Esophagus muscularis mucosa (tissue), 4 donors: ENCODE results near the gene JAKMIP1. TPM values are rescaled to one million over a fixed set of nuclear protein-coding genes. Genes with fewer than 3 reads are reported as not detected.
"Not testable (repeated sequence)": the region's sequence is repeated elsewhere in the genome, so short reads cannot be mapped to it uniquely, and the experiment has no call there.

Source experiments
- DNase-seq: peaks from one replicate; pipeline ENCODE4 v3.0.0-alpha.2; 2017; ENCODE audit errors: extremely low spot score
- H3K27ac ChIP-seq, 4 donors: fragments of 200-600 bp; sonication (generic); replicated peaks in 1 of 4; 1 replicate in 3 of 4; 2 replicates in 1 of 4; pipeline ENCODE4 v1.5.1; 2016 to 2019; ENCODE audit warnings: mild to moderate bottlenecking in 1 of 4
- H3K27me3 ChIP-seq, 4 donors: fragments of 200-600 bp; sonication (generic); one replicate each; pipeline versions ENCODE4 v1.5.1 to v1.6.0; 2016 to 2019
- H3K36me3 ChIP-seq, 4 donors: fragments of 200-600 bp; sonication (generic); one replicate each; pipeline ENCODE4 v1.5.1; 2016 to 2019
- H3K4me1 ChIP-seq, 4 donors: fragments of 200-600 bp; sonication (generic); one replicate each; pipeline ENCODE4 v1.5.1; 2016 to 2019
- H3K4me3 ChIP-seq, 4 donors: fragments of 200-600 bp; sonication (generic); 1 replicate in 2 of 4; 2 replicates in 2 of 4; pipeline ENCODE4 v1.5.1; 2016 to 2019; ENCODE audit warnings: mild to moderate bottlenecking in 4 of 4, moderate library complexity in 1 of 4
- H3K9me3 ChIP-seq, 4 donors: fragments of 200-600 bp; sonication (generic); 1 replicate in 3 of 4; 2 replicates in 1 of 4; pipeline ENCODE4 v1.5.1; 2016 to 2019
- EP300 ChIP-seq: sonication (generic); formaldehyde crosslinking; IDR thresholded peaks from one replicate; pipeline ENCODE4 v1.6.1; 2017; ENCODE audit warnings: antibody characterized with exemption
- POLR2A ChIP-seq: fragments of 450-650 bp; IDR thresholded peaks from one replicate; pipeline ENCODE4 v1.6.1; 2017; ENCODE audit warnings: antibody characterized with exemption, moderate library complexity, mild to moderate bottlenecking, low read depth
- POLR2AphosphoS5 ChIP-seq, 2 donors: sonication (generic); formaldehyde crosslinking; IDR thresholded peaks; one replicate each; pipeline ENCODE4 v1.6.1; 2017; ENCODE audit warnings: antibody characterized with exemption in 2 of 2
- WGBS: methylation state at CpG from one replicate; pipeline ENCODE4 v1.1.5; 2018; 5-methylcytosine and 5-hydroxymethylcytosine counted together
- intact Hi-C: fragments of 100-400 bp; cut with DNase I; formaldehyde crosslinking; loops from one replicate; pipeline ENCODE4 v1.15.1; 2023
- total RNA-seq, 4 donors: library from RNA; depleted of rRNA; stranded (reverse); fragments of >200 nt; gene quantifications; one replicate each; pipeline versions ENCODE4 v1.1.0 to v1.2.1, GENCODE V29; 2016
- TF ChIP-seq, protein P1 (sequence below), 3 experiments: fragments of 200-600 bp in 2 of 3; fragments of 450-650 bp in 1 of 3; sonication (generic) in 2 of 3; IDR thresholded peaks; one replicate each; pipeline ENCODE4 v1.5.1; 2017 to 2019; ENCODE audit warnings: antibody characterized with exemption in 3 of 3, mild to moderate bottlenecking in 2 of 3, moderate library complexity in 1 of 3

Gene JAKMIP1
- total RNA-seq, 4 donors from 2014 or later, result 0.57 to 2.8 (median 0.91) TPM

DNA sequence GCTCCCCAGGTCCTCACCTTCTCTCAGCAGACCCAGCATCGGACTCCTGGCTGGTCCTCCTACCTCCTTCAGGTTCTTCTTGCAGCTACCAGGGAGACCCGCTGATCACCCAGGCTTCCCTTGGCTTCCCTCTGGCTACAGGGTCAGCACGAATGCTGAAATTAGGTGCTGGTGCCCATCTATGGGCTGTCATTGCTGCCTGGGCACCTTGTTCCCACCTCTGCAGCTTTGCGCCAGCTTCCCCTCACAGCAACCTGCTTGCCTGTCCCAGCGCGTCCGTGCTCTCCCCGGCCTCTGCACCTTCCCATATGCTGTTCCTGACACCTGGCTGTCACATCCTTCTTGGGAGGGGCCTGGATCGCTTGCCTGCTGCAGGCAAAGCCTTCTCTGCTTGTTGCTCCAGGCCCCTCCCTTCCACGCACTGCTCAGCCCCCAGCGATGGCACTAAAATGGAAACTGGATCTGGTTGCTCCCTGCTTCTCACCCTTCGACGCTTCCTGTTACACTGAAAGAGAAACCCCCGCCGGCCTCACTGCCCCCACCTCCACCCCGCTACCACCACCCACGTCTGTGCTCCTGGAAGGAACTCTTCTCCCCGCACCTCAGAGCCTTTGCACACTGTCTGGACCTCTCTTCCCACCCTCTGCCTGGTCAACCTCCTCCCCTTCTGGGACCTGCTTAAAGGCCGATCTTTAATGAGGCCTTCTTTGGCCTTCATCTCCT lies 204.3 kb downstream of the JAKMIP1 start:
- no peak overlapping the region for H3K4me3 ChIP-seq
- intact Hi-C loops, result loop anchor here (10.0 kb wide), 2 partner anchors 89 to 339 kb away; no protein-coding TSS in a partner anchor
- peaks cover 0 to 3% (median 0%) of the 10 kb centered on the region in 4 donors for H3K4me1 ChIP-seq
- H3K36me3 ChIP-seq, result no peaks in the 10 kb centered on the region
- no peak for DNase-seq
- WGBS, result 60% methylated on average over 19 of the region's 19 CpGs
- TF ChIP-seq POLR2A (no peak), POLR2AphosphoS5 (IDR thresholded peaks at IDR 0.05) (no peak), EP300 (no peak)
- TF ChIP-seq, protein P1, sequence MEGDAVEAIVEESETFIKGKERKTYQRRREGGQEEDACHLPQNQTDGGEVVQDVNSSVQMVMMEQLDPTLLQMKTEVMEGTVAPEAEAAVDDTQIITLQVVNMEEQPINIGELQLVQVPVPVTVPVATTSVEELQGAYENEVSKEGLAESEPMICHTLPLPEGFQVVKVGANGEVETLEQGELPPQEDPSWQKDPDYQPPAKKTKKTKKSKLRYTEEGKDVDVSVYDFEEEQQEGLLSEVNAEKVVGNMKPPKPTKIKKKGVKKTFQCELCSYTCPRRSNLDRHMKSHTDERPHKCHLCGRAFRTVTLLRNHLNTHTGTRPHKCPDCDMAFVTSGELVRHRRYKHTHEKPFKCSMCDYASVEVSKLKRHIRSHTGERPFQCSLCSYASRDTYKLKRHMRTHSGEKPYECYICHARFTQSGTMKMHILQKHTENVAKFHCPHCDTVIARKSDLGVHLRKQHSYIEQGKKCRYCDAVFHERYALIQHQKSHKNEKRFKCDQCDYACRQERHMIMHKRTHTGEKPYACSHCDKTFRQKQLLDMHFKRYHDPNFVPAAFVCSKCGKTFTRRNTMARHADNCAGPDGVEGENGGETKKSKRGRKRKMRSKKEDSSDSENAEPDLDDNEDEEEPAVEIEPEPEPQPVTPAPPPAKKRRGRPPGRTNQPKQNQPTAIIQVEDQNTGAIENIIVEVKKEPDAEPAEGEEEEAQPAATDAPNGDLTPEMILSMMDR (IDR thresholded peaks at IDR 0.05), result no peak
- H3K9me3 ChIP-seq, result no peaks in the 10 kb centered on the region
- peaks cover 0 to 73% (median 2%) of the 10 kb centered on the region in 4 donors for H3K27me3 ChIP-seq
- no peak overlapping the region for H3K27ac ChIP-seq

DNA sequence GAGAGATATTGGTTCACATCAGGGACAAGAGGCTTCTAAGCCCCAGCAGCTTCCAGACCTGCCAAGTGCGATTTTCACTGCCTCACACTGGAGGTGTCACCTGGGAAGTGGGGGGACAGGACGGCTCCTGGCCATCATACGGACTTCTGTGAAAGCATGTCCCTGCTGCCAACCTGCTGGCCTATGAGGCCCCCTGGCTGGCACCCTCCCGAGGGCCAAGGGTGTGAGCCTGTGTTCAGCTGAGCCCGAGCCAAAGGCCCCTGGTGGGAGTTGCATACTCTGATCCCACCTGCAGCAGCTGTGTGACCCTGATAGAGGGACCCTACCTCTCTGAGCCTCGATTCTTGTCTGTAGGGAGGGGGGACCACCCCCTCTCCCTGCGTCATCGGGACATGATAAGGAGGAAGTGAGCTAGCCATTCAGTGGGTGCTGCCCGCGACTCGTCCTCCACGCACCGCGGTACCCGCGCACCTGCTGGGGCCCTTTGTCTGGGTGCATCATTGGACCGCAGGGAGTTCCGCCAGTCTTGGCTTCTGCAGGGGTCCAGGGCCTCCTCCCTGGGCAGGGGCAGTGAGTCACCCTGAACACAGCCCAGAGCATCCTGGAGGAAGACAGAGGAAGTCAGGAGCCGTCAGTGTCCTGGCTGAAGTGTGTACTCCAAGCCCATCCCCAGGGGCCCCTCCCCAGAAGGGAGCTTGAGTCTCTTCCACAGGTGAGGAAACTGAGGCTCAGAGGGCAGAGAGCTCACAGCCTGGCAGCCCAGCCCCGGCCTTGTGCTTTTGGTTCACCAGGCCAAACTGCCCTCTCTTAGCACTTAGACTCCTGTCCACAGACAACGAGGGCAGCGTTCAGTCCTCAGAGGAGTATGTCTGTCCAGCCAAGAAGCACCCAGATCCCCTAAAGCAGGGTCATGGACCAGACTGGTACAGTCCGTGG lies 206.2 kb downstream of the JAKMIP1 start:
- 91% methylated on average over 18 of the region's 23 CpGs for WGBS
- Histone ChIP-seq H3K36me3 (no peaks in the 10 kb centered on the region), H3K27me3 (peaks cover 0 to 78% (median 2%) of the 10 kb centered on the region in 4 donors), H3K9me3 (no peaks in the 10 kb centered on the region), H3K4me1 (peaks cover 0 to 3% (median 0%) of the 10 kb centered on the region in 4 donors), H3K27ac (no peak overlapping the region), H3K4me3 (no peak overlapping the region)
- intact Hi-C loops, result loop anchor here (10.0 kb wide), 2 partner anchors 91 to 341 kb away; no protein-coding TSS in a partner anchor
- no peak for DNase-seq
- TF ChIP-seq, protein P1 (IDR thresholded peaks at IDR 0.05), result no peak
- no peak for TF ChIP-seq POLR2AphosphoS5 (IDR thresholded peaks at IDR 0.05)
- no peak for TF ChIP-seq POLR2A
- no peak for TF ChIP-seq EP300

DNA sequence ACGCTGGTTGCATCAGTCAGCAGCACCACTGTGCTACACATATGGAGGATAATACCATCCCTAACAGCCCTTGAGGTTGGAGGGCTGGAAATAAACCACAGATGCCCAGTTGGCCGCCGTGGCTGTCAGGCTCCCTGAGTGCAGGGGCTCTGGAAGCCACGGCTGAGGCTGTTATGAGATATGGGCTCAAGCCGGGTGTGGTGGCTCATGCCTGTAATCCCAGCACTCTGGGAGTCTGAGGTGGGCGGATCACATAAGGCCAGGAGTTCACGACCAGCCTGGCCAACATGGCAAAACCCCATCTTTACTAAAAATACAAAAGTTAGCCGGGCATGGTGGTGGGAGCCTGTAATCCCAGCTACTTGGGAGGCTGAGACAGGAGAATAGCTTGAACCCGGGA lies 207.0 kb downstream of the JAKMIP1 start:
- intact Hi-C loops, result loop anchor here (10.0 kb wide), 2 partner anchors 91 to 341 kb away; no protein-coding TSS in a partner anchor
- H3K36me3 ChIP-seq, H3K4me1 ChIP-seq, DNase-seq, H3K9me3 ChIP-seq, H3K4me3 ChIP-seq, H3K27ac ChIP-seq: not testable (repeated sequence)
- peaks cover 0 to 71% (median 2%) of the 10 kb centered on the region in 4 donors for H3K27me3 ChIP-seq
- 83% methylated on average over 9 of the region's 9 CpGs for WGBS

DNA sequence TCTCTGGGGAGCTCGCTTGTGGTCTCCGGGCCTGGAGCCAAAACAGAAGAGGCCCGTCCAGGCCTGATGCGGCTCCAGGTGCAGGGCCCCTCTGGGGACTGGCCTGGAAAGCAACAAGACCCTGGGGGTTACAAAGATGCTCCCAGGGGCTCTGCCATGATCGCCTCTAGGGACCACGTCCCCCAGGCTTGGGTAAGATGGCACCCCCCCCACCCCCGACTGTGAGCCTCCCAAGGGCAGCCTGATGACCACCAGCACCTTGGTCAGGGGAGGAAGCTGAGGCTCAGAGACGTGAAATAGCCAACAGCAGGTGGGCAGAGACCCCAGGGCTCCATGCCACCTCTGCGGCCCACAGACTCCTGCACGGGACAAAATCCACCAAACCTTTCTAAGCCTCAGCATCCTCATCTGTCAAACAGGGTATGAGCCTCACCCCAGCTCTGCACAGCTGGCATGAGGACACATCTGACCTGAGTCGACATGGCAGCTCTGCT lies 207.5 kb downstream of the JAKMIP1 start:
- H3K9me3 ChIP-seq, result no peaks in the 10 kb centered on the region
- 75% methylated on average over 10 of the region's 11 CpGs for WGBS
- no peak for DNase-seq
- H3K4me1 ChIP-seq, result no peaks in the 10 kb centered on the region
- peaks cover 0 to 71% (median 2%) of the 10 kb centered on the region in 4 donors for H3K27me3 ChIP-seq
- H3K4me3 ChIP-seq, result no peak overlapping the region
- intact Hi-C loops, result loop anchor here (10.0 kb wide), 2 partner anchors 92 to 342 kb away; no protein-coding TSS in a partner anchor
- H3K36me3 ChIP-seq, result no peaks in the 10 kb centered on the region
- TF ChIP-seq POLR2AphosphoS5 (IDR thresholded peaks at IDR 0.05) (no peak), EP300 (no peak), POLR2A (no peak)
- TF ChIP-seq, protein P1 (IDR thresholded peaks at IDR 0.05), result no peak
- H3K27ac ChIP-seq, result no peak overlapping the region
